Measurements from ENCODE around the gene RAC3.

DNA sequence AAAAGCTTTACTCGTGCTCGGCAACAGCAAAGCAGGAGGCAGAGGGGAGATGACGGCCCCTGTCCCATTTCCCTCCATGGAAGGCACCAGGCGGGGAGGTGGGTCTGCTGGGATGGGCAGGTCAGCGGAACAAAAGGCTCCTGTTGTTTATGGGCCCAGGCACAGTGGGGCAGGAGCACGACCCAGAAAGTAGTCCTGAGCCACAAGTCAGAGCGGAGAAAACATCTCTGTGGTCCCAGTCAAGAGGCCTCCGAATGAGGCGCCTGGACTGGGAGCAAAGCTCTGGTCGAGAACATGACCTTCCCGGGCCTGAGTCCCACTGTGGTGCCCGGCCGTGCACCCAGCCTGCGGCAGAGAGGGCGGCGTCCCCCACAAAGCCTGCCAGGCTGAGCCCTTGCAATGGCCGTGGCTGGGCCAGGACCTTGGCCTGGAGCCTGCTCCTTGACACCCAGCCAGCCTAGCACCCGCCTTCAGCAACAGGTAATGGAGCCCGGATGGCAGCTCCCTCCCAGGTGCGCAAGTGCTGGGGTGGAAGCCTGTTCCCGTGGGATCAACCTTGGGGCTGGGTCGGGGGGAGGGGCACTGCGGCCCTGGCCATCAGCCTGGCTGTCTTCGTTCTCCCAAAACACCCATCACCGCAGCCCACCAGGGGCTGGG is 16.6 kb downstream of the RAC3 start:
- TF ChIP-seq, protein P1, sequence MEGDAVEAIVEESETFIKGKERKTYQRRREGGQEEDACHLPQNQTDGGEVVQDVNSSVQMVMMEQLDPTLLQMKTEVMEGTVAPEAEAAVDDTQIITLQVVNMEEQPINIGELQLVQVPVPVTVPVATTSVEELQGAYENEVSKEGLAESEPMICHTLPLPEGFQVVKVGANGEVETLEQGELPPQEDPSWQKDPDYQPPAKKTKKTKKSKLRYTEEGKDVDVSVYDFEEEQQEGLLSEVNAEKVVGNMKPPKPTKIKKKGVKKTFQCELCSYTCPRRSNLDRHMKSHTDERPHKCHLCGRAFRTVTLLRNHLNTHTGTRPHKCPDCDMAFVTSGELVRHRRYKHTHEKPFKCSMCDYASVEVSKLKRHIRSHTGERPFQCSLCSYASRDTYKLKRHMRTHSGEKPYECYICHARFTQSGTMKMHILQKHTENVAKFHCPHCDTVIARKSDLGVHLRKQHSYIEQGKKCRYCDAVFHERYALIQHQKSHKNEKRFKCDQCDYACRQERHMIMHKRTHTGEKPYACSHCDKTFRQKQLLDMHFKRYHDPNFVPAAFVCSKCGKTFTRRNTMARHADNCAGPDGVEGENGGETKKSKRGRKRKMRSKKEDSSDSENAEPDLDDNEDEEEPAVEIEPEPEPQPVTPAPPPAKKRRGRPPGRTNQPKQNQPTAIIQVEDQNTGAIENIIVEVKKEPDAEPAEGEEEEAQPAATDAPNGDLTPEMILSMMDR (IDR thresholded peaks at IDR 0.05) = no peak
- TF ChIP-seq POLR2A (IDR thresholded peaks at IDR 0.05) = no peak
